ENCODE results near the gene MTF2. TPM values are rescaled to one million over a fixed set of nuclear protein-coding genes. Genes with fewer than 3 reads are reported as not detected.
"Not testable (repeated sequence)": the region's sequence is repeated elsewhere in the genome, so short reads cannot be mapped to it uniquely, and the experiment has no call there.

The MTF2 gene
- total and polyA plus RNA-seq, 9 of the 15 experiments (the other 6 are each of a cell fraction or from before 2014, with no cell fraction given), result 29.3 to 124 (median 57.7) TPM

DNA sequence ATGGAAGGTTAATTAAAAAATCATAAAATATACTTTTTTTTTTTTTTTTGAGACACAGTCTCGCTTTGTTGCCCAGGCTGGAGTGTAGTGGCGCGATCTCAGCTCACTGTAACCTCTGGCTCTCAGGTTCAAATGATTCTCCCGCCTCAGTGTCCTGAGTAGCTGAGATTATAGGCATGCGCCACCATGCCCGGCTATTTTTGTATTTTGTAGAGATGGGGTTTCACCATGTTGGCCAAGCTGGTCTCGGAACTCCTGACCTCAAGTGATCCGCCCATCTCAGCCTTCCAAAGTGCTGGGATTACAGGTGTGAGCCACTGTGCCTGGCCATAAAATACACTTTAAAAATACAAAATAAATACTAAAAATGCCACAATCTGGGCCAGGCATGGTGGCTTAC is 84.2 kb downstream of the MTF2 start:
- POLR2A ChIA-PET, result interaction anchor here (2.3 to 2.7 kb wide), 2 partner anchors 10 to 15 kb away, joined by 11 to 13 read pairs; no protein-coding TSS in a partner anchor
- in situ Hi-C loops (cut with MboI); BruUV-seq (replicated peaks); H3K9me1 ChIP-seq (ENCODE audit: control insufficient read depth, insufficient read depth, low read length); ATAC-seq; FAIRE-seq; H3K4me1 ChIP-seq (replicated peaks in 1 of 2; ENCODE audit: control insufficient read depth in 2 of 2, insufficient read depth in 2 of 2, low read length in 2 of 2); H3K27ac ChIP-seq (ENCODE audit: extremely low read depth, low read depth, low read length); H3K4me3 ChIP-seq; H2AFZ ChIP-seq (ENCODE audit: low read depth, low read length); H3K9me3 ChIP-seq (replicated peaks; ENCODE audit: control insufficient read depth, insufficient read depth, low read depth, low read length); H3K9ac ChIP-seq (ENCODE audit: insufficient read depth in 1 of 2, low read depth in 2 of 2, low read length in 2 of 2); H4K20me1 ChIP-seq (replicated peaks; ENCODE audit: control insufficient read depth, insufficient read depth, low read length); intact Hi-C loops (cut with micrococcal nuclease); H3K4me2 ChIP-seq (ENCODE audit: insufficient read depth, low read length); H3K27me3 ChIP-seq (ENCODE audit: control insufficient read depth in 2 of 2, insufficient read depth in 2 of 2, low read length in 2 of 2); DNase-seq (ENCODE audit: extremely low read depth in 1 of 4, low spot score in 3 of 4): not testable (repeated sequence)
- H3K36me3 ChIP-seq (ENCODE audit: control insufficient read depth, insufficient read depth, low read length), result peaks cover 42% of the 10 kb centered on the region
- H3K79me2 ChIP-seq (ENCODE audit: control insufficient read depth, insufficient read depth, low read length), result peaks cover 88% of the 10 kb centered on the region
- 96% methylated on average over 8 of the region's 8 CpGs for WGBS (ENCODE audit: insufficient coverage, low coverage, missing lambda C conversion rate)
- CTCF ChIA-PET (ENCODE audit: low intra/inter-chr PET ratio), result interaction anchor here (0.6 kb wide), 1 partner anchor 43 kb away, joined by 3 read pairs; no protein-coding TSS in a partner anchor

- TF ChIP-seq CHCHD3 (CRISPR knock-in tag; IDR thresholded peaks at IDR 0.05) (no peak), TCF3 (CRISPR knock-in tag; IDR thresholded peaks at IDR 0.05) (no peak)
- H4K20me1 ChIP-seq (replicated peaks; ENCODE audit: control insufficient read depth, insufficient read depth, low read length), result no peaks in the 10 kb centered on the region
- peaks cover 31% of the 10 kb centered on the region; the same call in 2 of the 3 replicates for H3K36me3 ChIP-seq (ENCODE audit: control insufficient read depth, insufficient read depth, low read length)
- H3K9ac ChIP-seq (ENCODE audit: insufficient read depth in 1 of 2, low read depth in 2 of 2, low read length in 2 of 2), result no peak overlapping the region
- H3K4me2 ChIP-seq (ENCODE audit: insufficient read depth, low read length), result no peak overlapping the region
- peaks cover 92% of the 10 kb centered on the region for H3K79me2 ChIP-seq (ENCODE audit: control insufficient read depth, insufficient read depth, low read length)
- POLR2A ChIA-PET, result interaction anchor here (0.7 to 2.7 kb wide), 4 partner anchors 9 to 204 kb away, joined by 3 to 13 read pairs (median 8); no protein-coding TSS in a partner anchor
- intact Hi-C loops (cut with micrococcal nuclease), result no loop called here
- DNase-seq (ENCODE audit: extremely low read depth in 1 of 4, low spot score in 3 of 4) (no peak), FAIRE-seq (no peak), ATAC-seq (no peak)
- in situ Hi-C loops (cut with MboI), result no loop called here
- H3K27me3 ChIP-seq (ENCODE audit: control insufficient read depth in 2 of 2, insufficient read depth in 2 of 2, low read length in 2 of 2), result no peaks in the 10 kb centered on the region
- WGBS (ENCODE audit: insufficient coverage, low coverage, missing lambda C conversion rate), result 100% methylated on average over 2 of the region's 2 CpGs
- 0 out of 5 replicates have a peak, but pooled peaks cover 0 to 2% of the 10 kb centered on the region in 2 experiments for H3K4me1 ChIP-seq (replicated peaks in 1 of 2; ENCODE audit: control insufficient read depth in 2 of 2, insufficient read depth in 2 of 2, low read length in 2 of 2)
- BruUV-seq (replicated peaks), result no TSS peak
- no peak overlapping the region for H3K27ac ChIP-seq (ENCODE audit: extremely low read depth, low read depth, low read length)
- no peak overlapping the region for H2AFZ ChIP-seq (ENCODE audit: low read depth, low read length)
- H3K9me1 ChIP-seq (ENCODE audit: control insufficient read depth, insufficient read depth, low read length), result no peaks in the 10 kb centered on the region
- CTCF ChIA-PET (ENCODE audit: low intra/inter-chr PET ratio), result no interaction called here
- H3K9me3 ChIP-seq (replicated peaks; ENCODE audit: control insufficient read depth, insufficient read depth, low read depth, low read length), result no peaks in the 10 kb centered on the region
- no peak overlapping the region for H3K4me3 ChIP-seq
Observed at GRCh38 chr1:93164816-93165215, 85.7 kb downstream of the MTF2 start.

Measured in K562 (cell line).